Tibial nerve (tissue), 4 donors: ENCODE data around the gene ZNF311.

Experiments used
- EP300 ChIP-seq, 2 donors: sonication (generic); formaldehyde crosslinking; IDR thresholded peaks; one replicate each; pipeline ENCODE4 v1.6.1; 2017; ENCODE audit warnings: antibody characterized with exemption in 2 of 2, mild to moderate bottlenecking in 1 of 2
- POLR2A ChIP-seq, 2 donors: fragments of 450-650 bp; IDR thresholded peaks; one replicate each; pipeline ENCODE4 v1.6.1; 2017; ENCODE audit warnings: antibody characterized with exemption in 2 of 2, mild to moderate bottlenecking in 2 of 2, moderate library complexity in 2 of 2
- TF ChIP-seq, protein P1 (sequence below), 5 experiments: fragments of 200-600 bp in 3 of 5; fragments of 450-650 bp in 2 of 5; sonication (generic) in 3 of 5; IDR thresholded peaks; one replicate each; pipeline ENCODE4 v1.5.1; 2016 to 2019; ENCODE audit warnings: antibody characterized with exemption in 5 of 5, mild to moderate bottlenecking in 3 of 5, moderate library complexity in 2 of 5

- TF ChIP-seq POLR2A (IDR thresholded peaks at IDR 0.05) (no peak), EP300 (IDR thresholded peaks at IDR 0.05) (no peak)
- TF ChIP-seq, protein P1, sequence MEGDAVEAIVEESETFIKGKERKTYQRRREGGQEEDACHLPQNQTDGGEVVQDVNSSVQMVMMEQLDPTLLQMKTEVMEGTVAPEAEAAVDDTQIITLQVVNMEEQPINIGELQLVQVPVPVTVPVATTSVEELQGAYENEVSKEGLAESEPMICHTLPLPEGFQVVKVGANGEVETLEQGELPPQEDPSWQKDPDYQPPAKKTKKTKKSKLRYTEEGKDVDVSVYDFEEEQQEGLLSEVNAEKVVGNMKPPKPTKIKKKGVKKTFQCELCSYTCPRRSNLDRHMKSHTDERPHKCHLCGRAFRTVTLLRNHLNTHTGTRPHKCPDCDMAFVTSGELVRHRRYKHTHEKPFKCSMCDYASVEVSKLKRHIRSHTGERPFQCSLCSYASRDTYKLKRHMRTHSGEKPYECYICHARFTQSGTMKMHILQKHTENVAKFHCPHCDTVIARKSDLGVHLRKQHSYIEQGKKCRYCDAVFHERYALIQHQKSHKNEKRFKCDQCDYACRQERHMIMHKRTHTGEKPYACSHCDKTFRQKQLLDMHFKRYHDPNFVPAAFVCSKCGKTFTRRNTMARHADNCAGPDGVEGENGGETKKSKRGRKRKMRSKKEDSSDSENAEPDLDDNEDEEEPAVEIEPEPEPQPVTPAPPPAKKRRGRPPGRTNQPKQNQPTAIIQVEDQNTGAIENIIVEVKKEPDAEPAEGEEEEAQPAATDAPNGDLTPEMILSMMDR (IDR thresholded peaks at IDR 0.05) = no peak
These were observed 40.0 kb upstream of the ZNF311 start, which contains the start of gene OR2W1 for GRCh38 chr6:29045075-29045474.
